ENCODE data around the gene TBC1D5. TPM values are rescaled to one million over a fixed set of nuclear protein-coding genes. Genes with fewer than 3 reads are reported as not detected.

TBC1D5 gene
- total RNA-seq, 1 experiment from 2014 or later, result 26.1 TPM

DNA sequence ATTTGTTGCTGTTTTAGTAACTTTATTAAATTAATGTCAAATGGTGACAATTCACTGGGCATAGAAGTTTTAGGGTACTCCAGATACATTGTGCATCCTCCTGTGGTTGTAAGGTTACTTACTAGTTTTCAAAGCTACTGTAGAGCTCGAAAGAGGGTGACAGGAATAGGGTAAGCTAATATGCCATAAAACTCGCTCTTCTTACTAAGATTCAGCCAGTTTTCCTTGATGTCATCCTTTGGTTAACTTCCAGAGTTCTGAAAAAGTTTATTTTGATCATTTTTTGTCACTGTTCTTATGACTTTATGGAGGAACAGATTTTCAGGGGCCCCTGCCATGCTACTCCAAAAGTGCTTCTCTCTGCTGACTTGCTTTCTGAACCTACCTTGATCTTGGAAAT, 522.8 kb downstream of the TBC1D5 start:
- Mint-ChIP-seq H3K27ac (no peak overlapping the region), H3K9me3 (no peaks in the 10 kb centered on the region), H3K4me1 (no peaks in the 10 kb centered on the region), H3K27me3 (ENCODE audit: low read depth) (no peaks in the 10 kb centered on the region; the same call in 1 of the 2 replicates), H3K36me3 (no peaks in the 10 kb centered on the region), H3K4me3 (no peak overlapping the region)
- no peak for TF ChIP-seq RELA (CRISPR knock-in tag; IDR thresholded peaks at IDR 0.05; ENCODE audit: borderline replicate concordance)
- TF ChIP-seq ARID4B (CRISPR knock-in tag; IDR thresholded peaks at IDR 0.05; ENCODE audit: borderline replicate concordance), result no peak
- TF ChIP-seq SOX15 (CRISPR knock-in tag; IDR thresholded peaks at IDR 0.05), result no peak
- TF ChIP-seq AR (CRISPR knock-in tag; IDR thresholded peaks at IDR 0.05), result no peak
- no peak for TF ChIP-seq MYBL2 (CRISPR knock-in tag; IDR thresholded peaks at IDR 0.05)
- TF ChIP-seq CREM (CRISPR knock-in tag; IDR thresholded peaks at IDR 0.05), result no peak
- TF ChIP-seq ATF3 (CRISPR knock-in tag; conservative IDR thresholded peaks at IDR 0.05), result no peak
- TF ChIP-seq, protein P1, sequence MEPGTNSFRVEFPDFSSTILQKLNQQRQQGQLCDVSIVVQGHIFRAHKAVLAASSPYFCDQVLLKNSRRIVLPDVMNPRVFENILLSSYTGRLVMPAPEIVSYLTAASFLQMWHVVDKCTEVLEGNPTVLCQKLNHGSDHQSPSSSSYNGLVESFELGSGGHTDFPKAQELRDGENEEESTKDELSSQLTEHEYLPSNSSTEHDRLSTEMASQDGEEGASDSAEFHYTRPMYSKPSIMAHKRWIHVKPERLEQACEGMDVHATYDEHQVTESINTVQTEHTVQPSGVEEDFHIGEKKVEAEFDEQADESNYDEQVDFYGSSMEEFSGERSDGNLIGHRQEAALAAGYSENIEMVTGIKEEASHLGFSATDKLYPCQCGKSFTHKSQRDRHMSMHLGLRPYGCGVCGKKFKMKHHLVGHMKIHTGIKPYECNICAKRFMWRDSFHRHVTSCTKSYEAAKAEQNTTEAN (CRISPR knock-in tag; IDR thresholded peaks at IDR 0.05), result no peak
- no peak for TF ChIP-seq KAT7 (CRISPR knock-in tag; IDR thresholded peaks at IDR 0.05; ENCODE audit: borderline replicate concordance)
- TF ChIP-seq, protein P2, sequence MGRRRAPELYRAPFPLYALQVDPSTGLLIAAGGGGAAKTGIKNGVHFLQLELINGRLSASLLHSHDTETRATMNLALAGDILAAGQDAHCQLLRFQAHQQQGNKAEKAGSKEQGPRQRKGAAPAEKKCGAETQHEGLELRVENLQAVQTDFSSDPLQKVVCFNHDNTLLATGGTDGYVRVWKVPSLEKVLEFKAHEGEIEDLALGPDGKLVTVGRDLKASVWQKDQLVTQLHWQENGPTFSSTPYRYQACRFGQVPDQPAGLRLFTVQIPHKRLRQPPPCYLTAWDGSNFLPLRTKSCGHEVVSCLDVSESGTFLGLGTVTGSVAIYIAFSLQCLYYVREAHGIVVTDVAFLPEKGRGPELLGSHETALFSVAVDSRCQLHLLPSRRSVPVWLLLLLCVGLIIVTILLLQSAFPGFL (CRISPR knock-in tag; IDR thresholded peaks at IDR 0.05; ENCODE audit: borderline replicate concordance), result no peak
- no peak for TF ChIP-seq ZNF219 (CRISPR knock-in tag; IDR thresholded peaks at IDR 0.05; ENCODE audit: borderline replicate concordance)
- ChIA-PET CTCF (no interaction called here), POLR2A (no interaction called here)
- no peak for ATAC-seq
- DNase-seq (ENCODE audit: low spot score), result no peak

GRCh38 chr3:17218587-17218986, 523.8 kb downstream of the TBC1D5 start:
- TF ChIP-seq ELF4 (CRISPR knock-in tag; IDR thresholded peaks at IDR 0.05; ENCODE audit: low read depth), result no peak
- peak; percentile 64 for TF ChIP-seq ZNF317 (CRISPR knock-in tag; IDR thresholded peaks at IDR 0.05; ENCODE audit: borderline replicate concordance, low read depth)
- no peaks in the 10 kb centered on the region for H3K36me3 Mint-ChIP-seq
- no peaks in the 10 kb centered on the region for H3K4me1 Mint-ChIP-seq
- CTCF ChIA-PET, result no interaction called here
- POLR2A ChIA-PET, result no interaction called here
- no peak overlapping the region for H3K27ac Mint-ChIP-seq
- DNase-seq (ENCODE audit: low spot score) (no peak), ATAC-seq (no peak)
- H3K4me3 Mint-ChIP-seq, result no peak overlapping the region
- no peaks in the 10 kb centered on the region for H3K9me3 Mint-ChIP-seq
- no peaks in the 10 kb centered on the region; the same call in 1 of the 2 replicates for H3K27me3 Mint-ChIP-seq (ENCODE audit: low read depth)

Measured in WTC11 (cell line).